MM.1S (cell line): Measurements from ENCODE around the gene TTLL5.

Source experiments
- DNase-seq: peaks from one replicate; pipeline ENCODE4 v3.0.0-alpha.2; 2015
- H2AFZ ChIP-seq: fragments of 300-600 bp; sonication (generic); 2 replicates; pipeline ENCODE4 v1.6.0; 2016; ENCODE audit warnings: antibody characterized with exemption, low read length
- H3F3A ChIP-seq: fragments of 300-600 bp; sonication (generic); 2 replicates; pipeline ENCODE4 v1.6.1; 2016; ENCODE audit warnings: mild to moderate bottlenecking, antibody characterized with exemption, low read length, moderate library complexity, mixed read lengths; ENCODE audit not compliant: insufficient read depth
- H3K27ac ChIP-seq: fragments of 300-600 bp; sonication (generic); 2 replicates; pipeline ENCODE4 v1.5.1; 2016; ENCODE audit warnings: mild to moderate bottlenecking, low read length
- H3K27me3 ChIP-seq: fragments of 300-600 bp; sonication (generic); replicated peaks from 2 replicates; pipeline ENCODE4 v1.6.0; 2016; ENCODE audit warnings: low read length; ENCODE audit not compliant: insufficient read depth
- H3K36me3 ChIP-seq: fragments of 300-600 bp; sonication (generic); replicated peaks from 2 replicates; pipeline ENCODE4 v1.6.1; 2016; ENCODE audit warnings: mild to moderate bottlenecking, low read length, mixed read lengths; ENCODE audit not compliant: insufficient read depth
- H3K4me1 ChIP-seq: fragments of 300-600 bp; sonication (generic); 2 replicates; pipeline ENCODE4 v1.6.1; 2016; ENCODE audit warnings: low read length, mixed read lengths
- H3K4me2 ChIP-seq: fragments of 300-600 bp; sonication (generic); 2 replicates; pipeline ENCODE4 v1.6.0; 2016; ENCODE audit warnings: low read depth, low read length
- H3K4me3 ChIP-seq: fragments of 300-600 bp; sonication (generic); 2 replicates; pipeline ENCODE4 v1.5.1; 2016; ENCODE audit warnings: low read length, mixed read lengths
- H3K79me2 ChIP-seq: fragments of 300-600 bp; sonication (generic); 2 replicates; pipeline ENCODE4 v1.6.1; 2016; ENCODE audit warnings: mixed run types, low read length, mixed read lengths
- H3K9ac ChIP-seq: fragments of 300-600 bp; sonication (generic); 2 replicates; pipeline ENCODE4 v1.6.1; 2016; ENCODE audit warnings: low read length, mixed read lengths
- H3K9me2 ChIP-seq: fragments of 300-600 bp; sonication (generic); replicated peaks from 2 replicates; pipeline ENCODE4 v1.6.1; 2016; ENCODE audit warnings: mild to moderate bottlenecking, low read length, mixed read lengths; ENCODE audit not compliant: insufficient read depth
- H3K9me3 ChIP-seq: fragments of 300-600 bp; sonication (generic); replicated peaks from 2 replicates; pipeline ENCODE4 v1.6.1; 2016; ENCODE audit warnings: mild to moderate bottlenecking, low read length, mixed read lengths; ENCODE audit not compliant: insufficient read depth
- H4K20me1 ChIP-seq: fragments of 300-600 bp; sonication (generic); 2 replicates; pipeline ENCODE4 v1.6.1; 2016; ENCODE audit warnings: mild to moderate bottlenecking, low read length, moderate library complexity, mixed read lengths; ENCODE audit not compliant: insufficient read depth
- EZH2 ChIP-seq: fragments of 300-600 bp; sonication (generic); optimal IDR thresholded peaks from 2 replicates; pipeline ENCODE3; 2017; ENCODE audit warnings: low read depth, mild to moderate bottlenecking, antibody characterized with exemption, low read length, mixed read lengths
- EZH2phosphoT487 ChIP-seq: fragments of 300-600 bp; sonication (generic); IDR thresholded peaks from 2 replicates; pipeline ENCODE4 v1.6.1; 2018; ENCODE audit warnings: antibody characterized with exemption, low read length
- TF ChIP-seq, protein P1 (sequence below): fragments of 300-600 bp; sonication (generic); IDR thresholded peaks from 2 replicates; pipeline ENCODE4 v1.5.1; 2016; ENCODE audit warnings: antibody characterized with exemption, low read length, mixed read lengths

Gene TTLL5

DNA sequence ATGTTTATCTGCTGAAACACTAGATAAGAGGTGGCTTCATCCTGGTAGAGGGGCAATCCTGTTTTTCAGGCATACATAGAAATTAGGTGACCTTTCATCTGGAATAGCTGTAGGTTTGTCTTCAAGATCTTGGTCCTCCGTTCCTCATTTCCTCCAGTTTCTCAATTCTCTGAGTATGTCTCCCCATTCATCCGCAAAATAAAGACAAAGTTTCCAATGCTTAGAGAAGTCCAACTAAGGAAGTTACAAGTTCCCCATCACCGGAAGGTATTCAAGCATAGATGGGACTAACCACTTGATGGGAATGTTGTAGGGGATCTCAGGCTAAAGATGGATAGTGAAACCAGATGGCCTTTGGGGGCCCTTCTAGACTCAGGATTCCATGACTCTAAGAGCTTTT lies 34.6 kb upstream of the TTLL5 start:
- TF ChIP-seq EZH2 (no peak), EZH2phosphoT487 (no peak)
- TF ChIP-seq, protein P1, sequence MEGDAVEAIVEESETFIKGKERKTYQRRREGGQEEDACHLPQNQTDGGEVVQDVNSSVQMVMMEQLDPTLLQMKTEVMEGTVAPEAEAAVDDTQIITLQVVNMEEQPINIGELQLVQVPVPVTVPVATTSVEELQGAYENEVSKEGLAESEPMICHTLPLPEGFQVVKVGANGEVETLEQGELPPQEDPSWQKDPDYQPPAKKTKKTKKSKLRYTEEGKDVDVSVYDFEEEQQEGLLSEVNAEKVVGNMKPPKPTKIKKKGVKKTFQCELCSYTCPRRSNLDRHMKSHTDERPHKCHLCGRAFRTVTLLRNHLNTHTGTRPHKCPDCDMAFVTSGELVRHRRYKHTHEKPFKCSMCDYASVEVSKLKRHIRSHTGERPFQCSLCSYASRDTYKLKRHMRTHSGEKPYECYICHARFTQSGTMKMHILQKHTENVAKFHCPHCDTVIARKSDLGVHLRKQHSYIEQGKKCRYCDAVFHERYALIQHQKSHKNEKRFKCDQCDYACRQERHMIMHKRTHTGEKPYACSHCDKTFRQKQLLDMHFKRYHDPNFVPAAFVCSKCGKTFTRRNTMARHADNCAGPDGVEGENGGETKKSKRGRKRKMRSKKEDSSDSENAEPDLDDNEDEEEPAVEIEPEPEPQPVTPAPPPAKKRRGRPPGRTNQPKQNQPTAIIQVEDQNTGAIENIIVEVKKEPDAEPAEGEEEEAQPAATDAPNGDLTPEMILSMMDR: no peak
- Histone ChIP-seq H3K79me2 (no peaks in the 10 kb centered on the region), H3K9me2 (no peaks in the 10 kb centered on the region), H3K27me3 (no peaks in the 10 kb centered on the region), H3K27ac (no peak overlapping the region), H3F3A (no peaks in the 10 kb centered on the region), H2AFZ (no peak overlapping the region), H4K20me1 (no peaks in the 10 kb centered on the region), H3K9ac (no peak overlapping the region), H3K4me2 (no peak overlapping the region), H3K9me3 (no peaks in the 10 kb centered on the region), H3K36me3 (no peaks in the 10 kb centered on the region), H3K4me3 (no peak overlapping the region), H3K4me1 (no peaks in the 10 kb centered on the region)
- no peak for DNase-seq

DNA sequence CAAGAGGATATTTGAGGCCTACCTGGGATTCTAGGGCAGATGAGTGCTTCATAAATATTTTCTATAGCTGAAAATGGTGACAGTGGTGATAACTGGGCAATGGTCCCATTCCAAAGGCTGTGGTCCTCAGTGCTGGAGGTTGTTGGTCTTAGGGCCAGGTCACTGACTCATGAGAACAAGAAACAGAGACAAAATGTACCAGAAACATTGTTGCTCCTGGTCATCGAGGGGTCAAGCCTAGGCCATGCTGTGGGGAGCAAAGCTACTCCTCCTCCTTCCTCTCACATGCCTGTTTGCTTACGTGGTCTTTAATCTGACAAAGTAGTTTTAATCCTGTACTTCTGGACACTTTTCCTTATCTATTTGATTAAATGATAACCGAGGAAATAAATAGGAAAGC lies 34.2 kb upstream of the TTLL5 start:
- Histone ChIP-seq H3K4me2 (no peak overlapping the region), H4K20me1 (no peaks in the 10 kb centered on the region), H3K79me2 (no peaks in the 10 kb centered on the region), H2AFZ (no peak overlapping the region), H3F3A (no peaks in the 10 kb centered on the region), H3K9me3 (no peaks in the 10 kb centered on the region), H3K4me1 (no peaks in the 10 kb centered on the region), H3K9ac (no peak overlapping the region), H3K4me3 (no peak overlapping the region), H3K27me3 (no peaks in the 10 kb centered on the region), H3K36me3 (no peaks in the 10 kb centered on the region), H3K27ac (no peak overlapping the region), H3K9me2 (no peaks in the 10 kb centered on the region)
- DNase-seq: no peak
- TF ChIP-seq, protein P1: no peak
- TF ChIP-seq EZH2phosphoT487: no peak
- no peak for TF ChIP-seq EZH2

DNA sequence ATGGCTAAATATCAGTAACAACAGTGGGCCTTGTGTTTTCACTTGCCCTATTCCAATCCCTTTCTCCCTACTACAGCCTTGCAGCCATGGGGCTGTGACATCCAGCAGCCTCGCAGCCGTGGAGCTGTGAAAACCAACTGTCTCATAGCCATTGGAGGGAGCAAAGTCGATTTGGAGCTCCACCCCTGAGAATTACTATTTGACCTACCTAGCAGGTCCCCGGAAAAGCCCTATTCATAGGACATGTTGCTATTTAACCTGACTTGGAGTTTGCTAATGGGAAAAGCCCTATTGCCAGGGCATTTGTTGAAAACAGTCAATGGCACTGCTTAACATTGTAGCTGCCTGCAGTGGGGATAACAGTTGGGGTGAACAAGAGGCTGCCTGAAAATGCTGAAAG lies 33.6 kb upstream of the TTLL5 start:
- no peaks in the 10 kb centered on the region for H3K9me2 ChIP-seq
- no peak overlapping the region for H3K27ac ChIP-seq
- no peaks in the 10 kb centered on the region for H3K9me3 ChIP-seq
- TF ChIP-seq EZH2phosphoT487: no peak
- no peaks in the 10 kb centered on the region for H3K27me3 ChIP-seq
- H3K36me3 ChIP-seq: no peaks in the 10 kb centered on the region
- no peaks in the 10 kb centered on the region for H3K4me1 ChIP-seq
- no peak overlapping the region for H3K4me2 ChIP-seq
- no peak overlapping the region for H2AFZ ChIP-seq
- no peaks in the 10 kb centered on the region for H4K20me1 ChIP-seq
- no peaks in the 10 kb centered on the region for H3K79me2 ChIP-seq
- DNase-seq: no peak
- no peak overlapping the region for H3K4me3 ChIP-seq
- H3K9ac ChIP-seq: no peak overlapping the region
- H3F3A ChIP-seq: no peaks in the 10 kb centered on the region

DNA sequence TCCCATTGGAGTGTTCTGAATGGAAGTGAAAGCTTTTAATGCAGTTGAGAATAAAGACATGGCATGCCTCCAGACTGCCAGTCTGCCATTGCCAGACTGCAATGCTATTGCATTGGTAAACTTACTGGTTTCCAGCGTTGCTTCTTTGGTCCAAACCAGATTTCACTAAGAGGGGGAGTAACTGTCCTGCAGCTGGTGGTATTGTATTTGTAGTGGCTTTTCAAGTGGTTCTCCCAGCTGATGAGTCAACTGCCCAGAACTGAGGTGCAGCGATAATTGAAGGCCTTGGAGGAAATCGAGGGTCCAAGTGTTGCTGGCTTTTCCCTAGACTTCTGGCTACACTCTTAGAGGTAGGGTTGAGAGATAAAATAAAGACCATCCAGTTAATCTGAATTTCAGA lies 32.2 kb upstream of the TTLL5 start:
- TF ChIP-seq EZH2phosphoT487 (no peak), EZH2 (no peak)
- TF ChIP-seq, protein P1: no peak

More for the DNA sequence above, 32.2 kb upstream of the TTLL5 start:
- Histone ChIP-seq H3K79me2 (no peaks in the 10 kb centered on the region), H3K36me3 (no peaks in the 10 kb centered on the region), H2AFZ (no peak overlapping the region), H3K4me2 (no peak overlapping the region), H3K9ac (no peak overlapping the region), H3F3A (no peaks in the 10 kb centered on the region), H3K27me3 (no peaks in the 10 kb centered on the region), H3K4me1 (no peaks in the 10 kb centered on the region), H3K27ac (no peak overlapping the region), H3K9me3 (no peaks in the 10 kb centered on the region), H4K20me1 (no peaks in the 10 kb centered on the region), H3K9me2 (no peaks in the 10 kb centered on the region), H3K4me3 (no peak overlapping the region)
- no peak for DNase-seq
